Left lung (tissue), 10 donors: ENCODE results near the gene GALNTL6. TPM values are rescaled to one million over a fixed set of nuclear protein-coding genes. Genes with fewer than 3 reads are reported as not detected.

ENCODE experiments used
- ATAC-seq: fragments of 200-7000 bp; cut with Tn5 transposase; one replicate; pipeline ENCODE4 v1.9.1; 2020; ENCODE audit warnings: moderate library complexity
- DNase-seq, 4 donors: peaks; one replicate each; pipeline ENCODE4 v3.0.0-alpha.2; 2013 to 2020
- H3K27ac ChIP-seq, 2 donors: fragments of 200-600 bp; sonication (generic) in 1 of 2; one replicate each; pipeline versions ENCODE4 v1.5.0 to v1.8.0; 2020 to 2021
- H3K27me3 ChIP-seq, 2 donors: fragments of 200-600 bp; sonication (generic) in 1 of 2; one replicate each; pipeline versions ENCODE4 v1.5.0 to v1.8.0; 2020 to 2021
- H3K36me3 ChIP-seq, 2 donors: fragments of 200-600 bp; sonication (generic) in 1 of 2; one replicate each; pipeline versions ENCODE4 v1.5.0 to v1.8.0; 2020 to 2021
- H3K4me1 ChIP-seq, 2 donors: fragments of 200-600 bp; one replicate each; pipeline ENCODE4 v1.8.0; 2021
- H3K4me3 ChIP-seq, 2 donors: fragments of 200-600 bp; sonication (generic) in 1 of 2; one replicate each; pipeline versions ENCODE4 v1.5.0 to v1.8.0; 2020 to 2021; ENCODE audit warnings: mild to moderate bottlenecking in 1 of 2
- H3K9me3 ChIP-seq, 2 donors: fragments of 200-600 bp; sonication (generic) in 1 of 2; one replicate each; pipeline versions ENCODE4 v1.5.0 to v1.8.0; 2020 to 2021
- CTCF ChIP-seq, 2 donors: fragments of 200-600 bp; sonication (generic) in 1 of 2; IDR thresholded peaks; one replicate each; pipeline versions ENCODE4 v1.5.0 to v1.8.0; 2021; ENCODE audit warnings: antibody characterized with exemption in 2 of 2
- intact Hi-C, 2 donors: fragments of 100-400 bp; cut with DNase I; formaldehyde crosslinking; loops; one replicate each; pipeline versions ENCODE4 v1.11.2 to v1.14.2; 2022
- polyA plus RNA-seq, 6 donors: library from polyadenylated mRNA; unstranded; fragments of 120-200 nt; gene quantifications; one replicate each; pipeline ENCODE4 v1.2.1, GENCODE V29; 2013; ENCODE audit not compliant: insufficient read length in 6 of 6
- total RNA-seq, 2 donors: library from RNA; stranded (reverse); fragmentation: NEBNext Ultra II Directional; extraction: Animal tissue kit (Norgen Biotek cat#: 25700); gene quantifications; one replicate each; pipeline ENCODE4 v1.2.1, GENCODE V29; 2021
- donor health status: DM: no; HTN: yes; CAD: no.
- donor health status: DM: no; HTN: no; CAD: no.

GALNTL6 gene
- total and polyA plus RNA-seq, 8 donors, result 0.11 to 0.16 (median 0.13) TPM; not detected in 5

- H3K4me1 ChIP-seq, result no peaks in the 10 kb centered on the region
- TF ChIP-seq CTCF (IDR thresholded peaks at IDR 0.05), result no peak
- ATAC-seq (peak; percentile 25), DNase-seq (no peak)
- peaks cover 0 to 15% of the 10 kb centered on the region in 2 donors for H3K27me3 ChIP-seq
- peak overlapping the region in 1 of 2 donors; percentile 24 for H3K27ac ChIP-seq
- intact Hi-C loops, result no loop called here
- H3K4me3 ChIP-seq, result no peak overlapping the region
- H3K9me3 ChIP-seq, result peaks cover 0 to 3% of the 10 kb centered on the region in 2 donors
- no peaks in the 10 kb centered on the region for H3K36me3 ChIP-seq
Measured at GRCh38 chr4:172979332-172979731, 1166.1 kb downstream of the GALNTL6 start.

GRCh38 chr4:172980219-172980618, 1167.0 kb downstream of the GALNTL6 start:
- Histone ChIP-seq H3K9me3 (peaks cover 0 to 3% of the 10 kb centered on the region in 2 donors), H3K36me3 (no peaks in the 10 kb centered on the region), H3K27ac (no peak overlapping the region), H3K27me3 (peaks cover 0 to 7% of the 10 kb centered on the region in 2 donors), H3K4me3 (no peak overlapping the region), H3K4me1 (no peaks in the 10 kb centered on the region)
- DNase-seq, result no peak
- TF ChIP-seq CTCF (IDR thresholded peaks at IDR 0.05), result no peak
- ATAC-seq, result no peak
- intact Hi-C loops, result no loop called here

- ATAC-seq, result peak; percentile 65
- Histone ChIP-seq H3K4me1 (no peaks in the 10 kb centered on the region), H3K27ac (no peak overlapping the region), H3K9me3 (peaks cover 0 to 3% of the 10 kb centered on the region in 2 donors), H3K4me3 (no peak overlapping the region), H3K36me3 (no peaks in the 10 kb centered on the region), H3K27me3 (no peaks in the 10 kb centered on the region)
- intact Hi-C loops, result no loop called here
- no peak for TF ChIP-seq CTCF (IDR thresholded peaks at IDR 0.05)
- DNase-seq, result no peak
Measured at GRCh38 chr4:172982151-172982590, 1169.0 kb downstream of the GALNTL6 start.

- ATAC-seq (no peak), DNase-seq (no peak)
- H3K27ac ChIP-seq, result no peak overlapping the region
- H3K4me3 ChIP-seq, result no peak overlapping the region
- no peaks in the 10 kb centered on the region for H3K36me3 ChIP-seq
- no peaks in the 10 kb centered on the region for H3K27me3 ChIP-seq
- H3K9me3 ChIP-seq, result peaks cover 0 to 5% of the 10 kb centered on the region in 2 donors
- TF ChIP-seq CTCF (IDR thresholded peaks at IDR 0.05), result no peak
- intact Hi-C loops, result no loop called here
- H3K4me1 ChIP-seq, result no peaks in the 10 kb centered on the region
Measured at GRCh38 chr4:172983014-172983413, 1169.8 kb downstream of the GALNTL6 start.

GRCh38 chr4:172983631-172984030, 1170.4 kb downstream of the GALNTL6 start:
- TF ChIP-seq CTCF (IDR thresholded peaks at IDR 0.05), result no peak
- Histone ChIP-seq H3K27me3 (no peaks in the 10 kb centered on the region), H3K4me3 (no peak overlapping the region), H3K9me3 (peaks cover 0 to 11% of the 10 kb centered on the region in 2 donors), H3K36me3 (no peaks in the 10 kb centered on the region), H3K4me1 (no peaks in the 10 kb centered on the region), H3K27ac (no peak overlapping the region)
- ATAC-seq, result no peak
- no peak for DNase-seq
- intact Hi-C loops, result no loop called here
